Nephron (organoid): ENCODE measurements around the gene MEN1.

Experiments
- H3K27ac Mint-ChIP-seq, 3 experiments: 2 replicates each; pipeline ENCODE4 v1.8.0; 2020; ENCODE audit warnings: mixed read lengths in 3 of 3, mild to moderate bottlenecking in 2 of 3, moderate library complexity in 1 of 3
- H3K27me3 Mint-ChIP-seq: 2 replicates; pipeline ENCODE4 v1.8.0; 2021; ENCODE audit warnings: low read depth, mild to moderate bottlenecking, moderate library complexity, mixed read lengths
- H3K36me3 Mint-ChIP-seq: 2 replicates; pipeline ENCODE4 v1.8.0; 2020; ENCODE audit warnings: low read depth, mixed read lengths
- H3K4me1 Mint-ChIP-seq: 2 replicates; pipeline ENCODE4 v1.8.0; 2020; ENCODE audit warnings: mixed read lengths
- H3K4me3 Mint-ChIP-seq, 3 experiments: 2 replicates each; pipeline ENCODE4 v1.8.0; 2020; ENCODE audit warnings: mild to moderate bottlenecking in 3 of 3, mixed read lengths in 3 of 3, moderate library complexity in 2 of 3
- H3K9me3 Mint-ChIP-seq: 2 replicates; pipeline ENCODE4 v1.8.0; 2020; ENCODE audit warnings: mixed read lengths
- CTCF ChIP-seq, 3 experiments: fragments of 200-600 bp; sonication (generic); IDR thresholded peaks; one replicate each; pipeline ENCODE4 v1.5.0; 2021; ENCODE audit warnings: antibody characterized with exemption in 3 of 3; ENCODE audit not compliant: unreplicated experiment in 3 of 3

MEN1 gene

GRCh38 chr11:64776875-64777274 lies 33.5 kb downstream of the MEN1 start:
- Mint-ChIP-seq H3K27ac (peak overlapping the region; percentile 78 to 98 (median 95)), H3K4me3 (peak overlapping the region; percentile 86 to 99 (median 98)), H3K4me1 (peaks cover 54% of the 10 kb centered on the region), H3K36me3 (peaks cover 56% of the 10 kb centered on the region), H3K9me3 (no peaks in the 10 kb centered on the region), H3K27me3 (no peaks in the 10 kb centered on the region)
- no peak for TF ChIP-seq CTCF (IDR thresholded peaks at IDR 0.05; ENCODE audit: unreplicated experiment in 3 of 3)

GRCh38 chr11:64776425-64776824 lies 33.9 kb downstream of the MEN1 start:
- H3K27me3 Mint-ChIP-seq, result no peaks in the 10 kb centered on the region
- no peak for TF ChIP-seq CTCF (IDR thresholded peaks at IDR 0.05; ENCODE audit: unreplicated experiment in 3 of 3)

GRCh38 chr11:64774144-64774543 lies 36.2 kb downstream of the MEN1 start:
- no peak for TF ChIP-seq CTCF (IDR thresholded peaks at IDR 0.05; ENCODE audit: unreplicated experiment in 3 of 3)

More at GRCh38 chr11:64776425-64776824, 33.9 kb downstream of the MEN1 start:
- H3K36me3 Mint-ChIP-seq, result peaks cover 61% of the 10 kb centered on the region
- H3K9me3 Mint-ChIP-seq, result no peaks in the 10 kb centered on the region
- peak overlapping the region; percentile 78 to 98 (median 95) for H3K27ac Mint-ChIP-seq
- H3K4me3 Mint-ChIP-seq, result peak overlapping the region; percentile 86 to 99 (median 98)
- peaks cover 59% of the 10 kb centered on the region for H3K4me1 Mint-ChIP-seq

GRCh38 chr11:64772303-64773018 lies 37.9 kb downstream of the MEN1 start:
- H3K27ac Mint-ChIP-seq, result peak overlapping the region; percentile 29 to 67 (median 67)
- no peak for TF ChIP-seq CTCF (IDR thresholded peaks at IDR 0.05; ENCODE audit: unreplicated experiment in 3 of 3)
- peaks cover 64% of the 10 kb centered on the region for H3K4me1 Mint-ChIP-seq
- H3K36me3 Mint-ChIP-seq, result peaks cover 99% of the 10 kb centered on the region
- no peaks in the 10 kb centered on the region for H3K27me3 Mint-ChIP-seq
- peak overlapping the region in 1 of 3 experiments; percentile 30 for H3K4me3 Mint-ChIP-seq
- H3K9me3 Mint-ChIP-seq, result no peaks in the 10 kb centered on the region

More at GRCh38 chr11:64774144-64774543, 36.2 kb downstream of the MEN1 start:
- peak overlapping the region; percentile 27 to 74 (median 66) for H3K4me3 Mint-ChIP-seq
- no peaks in the 10 kb centered on the region for H3K9me3 Mint-ChIP-seq
- peaks cover 67% of the 10 kb centered on the region for H3K4me1 Mint-ChIP-seq
- H3K27ac Mint-ChIP-seq, result no peak overlapping the region
- no peaks in the 10 kb centered on the region for H3K27me3 Mint-ChIP-seq
- H3K36me3 Mint-ChIP-seq, result peaks cover 83% of the 10 kb centered on the region

- H3K36me3 Mint-ChIP-seq, result peaks cover 98% of the 10 kb centered on the region
- no peaks in the 10 kb centered on the region for H3K27me3 Mint-ChIP-seq
- peak overlapping the region in 2 of 3 experiments; percentile 29 to 67 for H3K27ac Mint-ChIP-seq
- no peak for TF ChIP-seq CTCF (IDR thresholded peaks at IDR 0.05; ENCODE audit: unreplicated experiment in 3 of 3)
- peak overlapping the region in 1 of 3 experiments; percentile 19 for H3K4me3 Mint-ChIP-seq
- peaks cover 58% of the 10 kb centered on the region for H3K4me1 Mint-ChIP-seq
- H3K9me3 Mint-ChIP-seq, result no peaks in the 10 kb centered on the region
Measured at GRCh38 chr11:64771861-64772260, 38.5 kb downstream of the MEN1 start.

- Mint-ChIP-seq H3K27ac (no peak overlapping the region), H3K9me3 (no peaks in the 10 kb centered on the region), H3K27me3 (no peaks in the 10 kb centered on the region), H3K4me1 (peaks cover 45% of the 10 kb centered on the region), H3K36me3 (peaks cover 92% of the 10 kb centered on the region), H3K4me3 (no peak overlapping the region)
- TF ChIP-seq CTCF (IDR thresholded peaks at IDR 0.05; ENCODE audit: unreplicated experiment in 3 of 3), result no peak
Measured at GRCh38 chr11:64770120-64770519, 40.2 kb downstream of the MEN1 start.
